ENCODE measurements around the gene PEX7.
"Not testable (repeated sequence)": the region's sequence is repeated elsewhere in the genome, so short reads cannot be mapped to it uniquely, and the experiment has no call there.

The PEX7 gene

DNA sequence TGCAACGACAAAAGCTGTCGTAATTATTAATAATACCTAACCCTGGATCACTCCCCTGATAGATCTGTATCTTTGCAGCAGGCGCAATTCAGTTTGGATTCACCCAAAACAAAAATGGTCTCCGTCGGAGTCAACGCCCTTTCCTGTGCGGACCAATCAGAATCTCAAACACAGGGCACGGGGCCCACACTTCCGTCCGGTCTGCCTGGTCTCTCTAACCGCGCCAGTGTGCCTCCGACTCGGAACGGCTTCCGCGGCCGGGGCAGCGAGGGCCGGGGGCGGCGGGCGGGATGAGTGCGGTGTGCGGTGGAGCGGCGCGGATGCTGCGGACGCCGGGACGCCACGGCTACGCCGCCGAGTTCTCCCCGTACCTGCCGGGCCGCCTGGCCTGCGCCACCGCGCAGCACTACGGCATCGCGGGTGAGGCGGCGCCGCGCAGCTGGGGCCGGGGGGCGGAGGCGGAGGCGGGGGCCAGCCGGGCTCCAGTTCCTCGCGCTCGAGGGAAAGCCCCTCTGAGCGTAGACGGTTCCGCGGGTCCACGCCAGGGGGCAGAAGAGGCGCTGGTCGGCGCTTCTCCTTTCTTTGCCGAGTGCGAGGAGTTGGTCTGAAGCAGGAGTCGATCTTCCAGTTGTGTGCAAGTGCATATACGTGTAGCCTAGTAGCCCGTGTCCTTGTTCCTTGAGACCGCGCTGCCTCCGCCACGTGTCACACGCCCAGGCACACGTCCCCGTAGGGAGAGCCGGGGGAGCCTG is at the start of gene PEX7:
Gene PEX7, plus strand, starts transcription at position 217 of the 752 bp plus-strand sequence. Its CDS starts 74 bp downstream, at position 291.
- DNase-seq, result peak; percentile 87

DNA sequence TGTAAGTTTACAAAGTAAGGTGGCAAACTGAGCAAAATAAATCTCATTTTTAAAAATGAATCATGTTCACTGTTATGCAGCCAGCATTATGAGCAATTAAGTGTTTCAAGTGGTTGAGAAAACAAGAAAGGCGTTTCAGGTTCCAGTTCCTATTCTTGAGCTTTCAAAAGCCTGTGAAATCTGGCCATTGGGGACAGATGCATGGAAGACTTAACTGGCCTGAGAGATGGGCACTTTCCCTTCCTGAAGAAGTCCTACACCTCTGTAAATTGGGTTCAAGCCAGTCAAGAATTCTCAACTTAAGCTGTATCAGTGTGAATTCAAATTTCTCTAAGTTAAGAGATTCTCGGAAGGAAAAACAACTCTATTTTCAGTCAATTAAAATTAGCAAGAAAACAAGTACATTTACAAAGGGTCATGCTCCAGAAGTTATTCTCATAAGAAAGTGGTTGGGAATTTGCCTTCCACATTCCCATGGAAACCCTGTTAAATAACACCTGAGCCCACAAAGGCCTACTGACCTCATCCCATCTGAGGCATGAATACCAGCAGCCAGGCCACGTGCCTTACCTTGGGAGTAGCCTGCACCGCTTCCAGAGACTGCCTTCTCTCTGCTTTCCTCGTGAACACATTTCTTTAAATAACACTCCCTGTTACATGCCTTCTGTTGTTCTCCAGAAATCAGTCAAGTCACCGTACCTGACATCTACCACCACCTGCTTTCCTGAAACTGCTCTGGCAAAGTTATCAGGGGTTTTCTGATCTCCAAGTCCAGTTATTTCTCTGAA is 49.5 kb upstream of the PEX7 start:
- no peak for DNase-seq

DNA sequence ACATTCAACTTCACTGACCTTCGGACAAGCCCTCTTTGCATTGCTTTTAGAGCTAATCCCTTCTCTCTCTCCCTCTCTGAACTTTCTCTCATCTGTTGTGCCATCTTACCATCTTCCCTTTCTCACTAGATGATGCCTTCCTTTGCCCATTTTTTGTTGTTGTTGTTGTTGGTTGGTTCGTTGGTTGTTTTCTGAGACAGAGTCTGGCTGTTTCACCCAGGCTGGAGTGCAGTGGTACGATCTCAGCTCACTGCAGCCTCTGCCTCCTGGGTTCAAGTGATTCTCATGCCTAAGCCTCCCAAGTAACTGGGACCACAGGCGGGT is 49.0 kb upstream of the PEX7 start:
- DNase-seq, result no peak

DNA sequence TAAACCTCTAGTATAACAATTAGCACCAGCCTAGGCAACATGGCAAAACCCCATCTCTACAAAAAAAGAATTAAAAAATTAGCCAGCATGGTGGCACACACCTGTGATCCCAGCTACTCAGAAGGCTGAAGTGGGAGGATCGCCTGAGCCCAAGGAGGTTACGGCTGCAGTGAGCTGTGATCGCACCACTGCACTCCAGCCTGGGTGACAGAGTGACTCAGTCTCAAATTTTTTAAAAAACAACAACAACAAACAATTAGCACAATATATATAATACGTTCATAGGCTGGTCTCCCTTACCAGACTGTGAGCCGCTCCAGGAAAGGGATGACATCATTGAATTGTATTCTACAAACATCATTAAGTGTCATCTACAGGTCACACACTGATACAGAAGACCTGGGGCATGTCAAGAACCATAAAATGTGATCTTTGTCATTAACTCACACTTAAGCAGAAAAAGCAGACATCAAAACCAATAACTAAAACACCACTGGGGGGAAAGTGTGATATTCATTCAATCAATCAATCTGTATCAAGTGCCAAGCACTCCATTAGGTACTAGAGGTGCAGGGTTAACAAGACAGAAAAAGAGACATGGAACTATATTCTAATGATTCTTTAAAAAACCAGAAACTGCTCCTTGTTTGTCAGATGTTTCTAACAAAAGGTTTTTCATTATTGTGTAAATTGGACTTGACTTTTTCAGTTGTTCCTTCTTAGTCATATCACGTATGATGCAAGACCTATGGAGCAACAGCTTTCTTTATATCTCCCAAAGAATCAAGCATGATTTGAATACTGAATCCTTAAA is 48.0 kb upstream of the PEX7 start:
- no peak for DNase-seq

GRCh38 chr6:136775081-136775480 is 47.3 kb upstream of the PEX7 start:
- DNase-seq, result no peak

GRCh38 chr6:136775548-136775947 is 46.8 kb upstream of the PEX7 start:
- DNase-seq, result no peak

DNA sequence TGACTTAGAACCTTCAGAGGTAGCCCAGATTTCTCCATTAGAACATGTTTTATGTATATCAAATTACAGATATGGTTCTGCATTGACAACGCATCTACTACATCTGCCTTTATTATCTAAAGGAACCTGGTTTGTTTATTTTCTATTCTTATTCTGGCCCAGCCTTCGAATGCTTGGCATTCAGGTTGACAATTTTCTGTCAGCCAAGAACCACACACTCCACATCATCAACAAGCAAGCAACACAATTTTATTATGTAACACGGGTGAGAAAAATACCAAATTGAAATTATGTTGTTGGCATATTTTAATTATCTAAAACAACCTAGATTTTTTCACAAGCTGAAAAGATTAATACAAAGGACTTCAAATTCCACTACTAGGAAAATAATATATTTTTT is 44.7 kb upstream of the PEX7 start:
- no peak for DNase-seq

DNA sequence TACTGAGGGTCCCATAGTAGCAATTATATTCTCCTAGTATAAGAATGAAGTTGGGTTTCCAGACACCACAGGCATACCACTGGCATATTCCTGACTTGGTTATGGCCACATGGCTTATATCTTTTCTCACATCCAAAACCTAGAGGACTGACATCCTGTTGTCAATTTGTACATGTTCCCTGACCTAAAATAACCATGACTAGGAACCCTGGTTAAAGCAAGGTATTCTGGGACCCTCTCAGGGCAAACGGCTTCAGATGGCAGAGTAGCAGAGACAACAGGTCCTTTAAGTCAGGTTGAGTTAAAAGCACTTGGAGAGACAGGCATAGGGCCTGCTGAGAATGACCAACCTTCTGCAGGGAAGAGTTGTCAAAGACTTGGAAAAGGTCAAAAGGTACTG is 42.7 kb upstream of the PEX7 start:
- no peak for DNase-seq

GRCh38 chr6:136780972-136781371 is 41.4 kb upstream of the PEX7 start:
- no peak for DNase-seq

DNA sequence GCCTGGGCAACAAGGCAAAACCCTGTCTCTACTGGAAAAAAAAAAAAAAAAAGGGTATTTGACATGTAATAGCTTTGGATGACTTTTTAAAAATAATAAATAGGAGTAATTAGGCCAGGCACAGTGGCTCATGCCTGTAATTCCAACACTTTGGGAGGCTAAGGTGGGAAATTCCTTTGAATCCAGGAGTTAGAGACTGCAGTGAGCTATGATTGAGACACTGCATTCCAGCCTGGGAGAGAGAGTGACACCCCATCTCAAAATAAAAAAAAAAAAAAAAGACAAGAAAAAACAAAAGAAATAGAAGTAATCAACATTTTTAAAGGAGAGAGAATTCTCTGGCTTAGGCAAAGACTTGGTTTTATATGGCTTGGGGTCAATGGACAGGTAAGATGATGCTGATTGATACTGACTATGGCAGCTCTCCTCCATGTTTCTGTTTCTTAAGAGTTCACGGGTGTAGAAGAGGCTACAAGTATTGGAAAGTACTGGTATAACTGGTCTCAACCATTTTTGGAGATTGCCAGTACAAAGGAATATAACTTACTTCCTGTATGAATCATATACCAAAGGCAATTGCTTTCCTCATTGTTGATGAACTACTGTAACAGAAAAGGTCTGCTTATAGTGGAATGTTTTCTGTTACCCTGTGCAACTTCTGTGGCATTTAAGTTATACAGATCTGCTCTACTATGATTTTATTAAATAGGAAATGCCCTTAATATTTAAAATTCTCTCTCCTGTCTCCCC is 40.2 kb upstream of the PEX7 start:
- no peak for DNase-seq

- DNase-seq, result no peak
Observed at GRCh38 chr6:136783021-136783420, 39.4 kb upstream of the PEX7 start.

DNA sequence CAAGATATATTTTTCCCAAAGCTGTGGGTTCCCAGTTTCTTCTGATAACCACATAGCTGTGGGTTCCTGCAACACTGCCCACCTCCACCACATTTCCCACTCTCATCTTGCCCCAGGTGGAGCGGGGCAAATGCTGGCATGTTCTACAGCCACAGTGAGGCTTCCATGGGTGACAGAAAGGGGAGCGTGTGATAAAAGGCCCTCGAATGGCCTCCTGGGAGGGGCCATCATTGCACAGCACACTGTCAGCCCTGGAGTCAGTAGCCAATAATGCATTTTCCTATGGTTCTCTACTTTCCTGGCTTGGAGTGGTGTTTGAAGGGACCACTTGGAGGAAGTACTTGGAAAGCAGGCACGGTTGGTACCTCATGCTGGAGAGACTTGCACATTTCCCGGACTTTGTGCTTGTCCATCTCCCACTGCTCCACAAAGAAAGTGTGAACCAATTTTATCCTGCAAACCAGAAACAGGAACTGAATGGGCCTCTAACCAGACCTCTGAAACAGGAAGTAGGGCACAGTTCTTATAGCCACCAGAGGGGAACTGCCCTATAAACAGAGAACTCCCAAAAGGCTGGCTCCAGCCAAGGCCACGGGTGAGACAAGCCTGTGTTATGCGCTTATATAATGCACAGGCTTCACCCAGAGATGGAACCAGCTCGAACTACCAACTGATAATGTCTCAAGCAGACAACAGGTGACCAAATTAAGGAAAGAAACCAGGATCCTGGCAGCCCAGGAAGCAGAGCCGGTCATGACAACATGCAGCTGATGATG is 38.7 kb upstream of the PEX7 start:
- DNase-seq, result no peak

- no peak for DNase-seq
Observed at GRCh38 chr6:136784271-136784664, 38.1 kb upstream of the PEX7 start.

GRCh38 chr6:136784910-136785746 is 37.3 kb upstream of the PEX7 start:
- DNase-seq, result no peak

- DNase-seq, result no peak
Observed at GRCh38 chr6:136786658-136787057, 35.7 kb upstream of the PEX7 start.

DNA sequence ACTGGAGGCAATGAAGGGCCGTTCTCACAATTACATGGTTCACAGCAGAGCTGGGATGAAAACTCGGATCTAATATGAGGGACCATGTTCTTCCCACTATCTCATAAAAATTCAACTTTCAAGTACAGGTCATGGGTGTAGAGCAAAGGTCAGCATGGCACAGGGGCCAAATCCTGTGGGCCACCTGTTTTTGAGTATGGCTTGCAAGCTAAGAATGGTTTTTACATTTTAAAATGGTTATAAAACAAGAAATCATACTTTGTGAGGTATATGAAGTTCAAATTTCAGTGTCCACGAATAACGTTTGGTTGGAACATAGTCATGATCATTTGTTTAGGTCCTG is 34.7 kb upstream of the PEX7 start:
- no peak for DNase-seq

- no peak for DNase-seq
Observed at GRCh38 chr6:136788069-136788902, 34.1 kb upstream of the PEX7 start.

- DNase-seq, result not testable (repeated sequence)
Observed at GRCh38 chr6:136789440-136789839, 33.0 kb upstream of the PEX7 start.

DNA sequence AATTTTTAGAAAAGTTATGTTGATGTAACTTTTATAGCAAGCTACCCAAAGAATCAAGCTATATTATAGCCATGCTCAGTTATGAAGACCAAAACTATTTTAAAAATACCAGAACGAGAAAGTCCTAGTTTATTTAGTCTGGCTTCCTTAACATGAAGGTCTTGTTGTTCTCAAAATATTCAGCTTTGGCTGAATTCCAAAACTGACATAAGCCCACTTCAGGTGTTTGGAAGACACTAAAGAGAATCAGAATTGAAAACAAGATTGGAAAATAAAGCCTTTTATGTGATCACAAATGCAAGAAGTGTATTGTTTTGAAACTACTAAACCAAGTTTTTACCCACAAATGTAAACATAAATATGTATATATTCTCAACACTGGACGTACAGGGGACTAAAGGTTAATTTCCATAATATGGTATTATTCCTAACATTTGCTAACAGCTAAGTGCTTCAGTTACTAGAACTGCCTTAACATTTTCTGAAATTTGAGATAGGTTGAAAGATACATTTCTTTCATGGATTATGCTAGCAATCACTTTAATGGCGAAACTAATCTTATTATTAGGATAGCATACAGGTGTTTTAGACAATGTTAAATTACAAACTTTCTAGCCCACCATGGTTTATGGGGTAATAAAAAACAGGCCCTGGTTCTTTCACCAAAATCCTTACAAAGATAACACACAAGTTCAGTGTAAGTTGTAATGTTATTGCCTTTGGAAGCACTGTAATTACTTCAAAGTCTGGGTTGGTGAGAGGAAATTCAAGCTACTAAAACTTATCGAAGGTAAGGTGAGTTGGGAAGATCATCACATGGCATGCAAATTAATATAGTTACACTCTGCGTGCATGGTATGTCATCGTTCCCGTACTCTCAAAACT is 31.7 kb upstream of the PEX7 start:
- peak; percentile 32 for DNase-seq

Data from NCI-H2171 treated with DMSO at 0.1 percent for 48 hours (cell line).